ENCODE results near the gene NCAM1.

Gene NCAM1

DNA sequence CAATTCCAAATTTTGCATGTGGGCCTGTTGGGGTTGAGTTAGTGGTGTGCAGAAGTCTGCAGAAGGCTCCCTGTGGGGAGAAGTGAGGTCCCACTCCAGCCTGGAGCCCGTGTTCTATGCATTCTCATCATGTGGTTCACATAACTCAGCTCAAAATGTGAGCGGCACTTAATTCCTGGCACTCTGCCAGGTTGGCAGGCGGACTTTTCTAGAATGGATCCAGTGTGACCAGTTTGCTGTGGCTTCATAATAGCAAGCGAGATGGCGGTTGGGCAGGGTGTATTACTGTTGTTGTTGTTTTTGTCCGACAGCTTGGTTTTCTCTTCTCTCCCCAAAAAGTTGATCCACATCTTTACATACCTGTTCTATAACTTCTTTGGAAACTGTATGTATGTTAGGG, 206.4 kb downstream of the NCAM1 start:
- no peak for DNase-seq (ENCODE audit: low read depth in 2 of 2, low spot score in 1 of 2)

DNA sequence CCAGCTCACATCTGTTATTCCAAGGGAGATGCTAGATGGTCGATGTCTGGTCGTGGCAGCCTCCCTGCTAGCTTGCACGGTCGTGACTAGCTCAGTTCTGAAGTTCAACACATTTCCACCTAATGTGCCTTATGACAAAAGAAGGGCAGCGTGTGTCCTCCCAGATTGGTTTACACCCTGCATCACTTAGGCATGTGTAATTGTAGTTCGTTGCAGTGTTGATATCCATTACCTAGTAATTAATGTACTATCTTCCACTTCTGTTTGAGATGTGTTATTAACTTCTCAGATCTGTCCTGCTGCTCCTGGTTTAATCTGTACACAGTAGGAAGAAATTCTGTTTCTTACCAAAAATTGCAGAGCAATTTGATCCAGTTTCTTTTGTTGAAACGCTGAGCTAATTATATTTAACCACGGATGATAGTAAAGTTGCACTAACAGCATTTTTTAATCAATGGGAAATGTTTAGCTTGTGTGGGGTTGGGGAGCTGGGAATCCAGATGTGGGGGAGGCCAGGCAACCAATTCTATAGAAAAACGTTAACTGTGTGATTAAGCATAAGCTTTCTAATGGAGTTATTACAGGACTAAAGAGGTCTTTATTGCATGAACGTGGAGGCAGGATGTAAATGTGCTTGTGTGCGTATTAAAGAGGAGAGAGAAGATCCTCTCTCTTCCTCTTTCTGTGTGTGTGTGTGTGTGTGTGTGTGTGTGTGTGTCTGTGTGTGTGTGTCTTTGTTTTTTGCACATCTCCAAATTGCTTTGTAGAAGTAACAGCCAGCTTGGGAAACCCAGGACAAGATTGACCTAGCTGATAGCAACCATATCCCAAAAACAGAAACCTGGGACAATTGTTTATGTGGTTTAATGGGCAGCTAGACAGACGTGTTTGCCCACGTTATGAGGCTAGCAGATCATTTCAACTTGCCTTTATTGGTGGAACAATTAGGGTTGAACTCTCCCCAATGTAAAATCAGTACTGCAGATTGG, 207.4 kb downstream of the NCAM1 start:
- DNase-seq (ENCODE audit: low read depth in 2 of 2, low spot score in 1 of 2), result no peak

DNA sequence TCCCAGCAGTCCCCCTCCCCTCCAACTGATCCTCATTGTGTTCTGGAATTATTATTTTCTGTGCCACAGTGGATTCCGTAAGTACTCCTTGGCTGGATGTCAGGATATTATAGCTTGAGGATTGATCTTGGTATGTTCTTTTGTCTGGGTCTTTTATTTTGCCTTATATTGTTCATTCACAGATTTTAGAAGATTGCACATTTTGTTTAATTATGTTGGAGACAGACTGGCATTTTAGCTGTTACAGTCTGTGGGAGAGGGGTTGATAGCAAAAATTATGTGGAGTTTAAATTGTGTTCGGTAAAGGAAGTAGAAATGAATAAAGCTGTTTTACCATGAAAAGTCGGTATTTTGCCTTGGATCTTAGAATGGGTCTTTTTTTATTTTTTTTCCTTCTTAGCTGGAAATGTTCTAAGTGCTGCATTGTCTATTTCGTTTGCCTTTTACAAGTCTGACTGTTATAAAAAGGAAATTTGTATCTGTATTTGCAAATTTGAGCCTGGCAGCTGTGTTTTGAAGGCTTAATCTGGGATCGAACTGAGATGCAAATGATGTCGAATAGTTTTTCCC, 211.2 kb downstream of the NCAM1 start:
- no peak for DNase-seq (ENCODE audit: low read depth in 2 of 2, low spot score in 1 of 2)

DNA sequence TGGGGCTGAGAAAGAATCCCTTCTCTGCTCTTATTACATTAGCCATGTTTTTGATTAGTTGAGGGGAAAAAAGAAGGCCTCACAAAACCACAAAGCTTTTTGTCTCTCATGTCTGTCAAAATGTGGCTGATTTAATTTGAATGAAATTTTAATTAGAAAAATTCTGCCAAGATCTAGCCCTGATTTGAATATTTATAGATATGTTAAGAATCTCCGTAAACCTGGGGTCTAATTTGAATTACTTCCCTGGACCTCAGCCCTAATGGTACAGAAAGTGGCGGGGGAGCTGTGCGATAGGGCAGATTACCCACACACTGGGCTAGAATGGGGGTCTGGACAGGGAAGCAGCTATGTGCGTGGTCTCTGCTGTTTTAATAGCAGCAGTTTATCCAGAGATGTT, 211.9 kb downstream of the NCAM1 start:
- no peak for DNase-seq (ENCODE audit: low read depth in 2 of 2, low spot score in 1 of 2)

DNA sequence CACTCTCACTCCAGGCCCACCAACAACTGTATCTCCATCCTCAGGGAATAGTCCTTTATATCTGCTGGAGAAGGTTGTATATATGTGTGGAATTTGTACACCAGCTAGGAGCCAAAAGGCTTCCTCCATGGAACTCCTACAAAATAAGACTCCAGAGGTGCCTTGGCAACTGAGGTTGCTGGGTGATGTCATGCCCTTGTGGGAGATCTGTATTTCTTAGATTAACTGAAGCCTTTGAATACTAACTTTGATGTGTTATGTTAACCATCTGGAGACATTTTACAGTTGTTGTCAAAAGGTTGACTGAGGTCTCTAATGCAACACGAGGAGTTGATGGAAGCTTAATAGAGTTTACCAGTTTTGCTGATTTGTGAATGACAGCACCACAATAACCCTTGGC, 213.7 kb downstream of the NCAM1 start:
- DNase-seq (ENCODE audit: low read depth in 2 of 2, low spot score in 1 of 2), result no peak

DNA sequence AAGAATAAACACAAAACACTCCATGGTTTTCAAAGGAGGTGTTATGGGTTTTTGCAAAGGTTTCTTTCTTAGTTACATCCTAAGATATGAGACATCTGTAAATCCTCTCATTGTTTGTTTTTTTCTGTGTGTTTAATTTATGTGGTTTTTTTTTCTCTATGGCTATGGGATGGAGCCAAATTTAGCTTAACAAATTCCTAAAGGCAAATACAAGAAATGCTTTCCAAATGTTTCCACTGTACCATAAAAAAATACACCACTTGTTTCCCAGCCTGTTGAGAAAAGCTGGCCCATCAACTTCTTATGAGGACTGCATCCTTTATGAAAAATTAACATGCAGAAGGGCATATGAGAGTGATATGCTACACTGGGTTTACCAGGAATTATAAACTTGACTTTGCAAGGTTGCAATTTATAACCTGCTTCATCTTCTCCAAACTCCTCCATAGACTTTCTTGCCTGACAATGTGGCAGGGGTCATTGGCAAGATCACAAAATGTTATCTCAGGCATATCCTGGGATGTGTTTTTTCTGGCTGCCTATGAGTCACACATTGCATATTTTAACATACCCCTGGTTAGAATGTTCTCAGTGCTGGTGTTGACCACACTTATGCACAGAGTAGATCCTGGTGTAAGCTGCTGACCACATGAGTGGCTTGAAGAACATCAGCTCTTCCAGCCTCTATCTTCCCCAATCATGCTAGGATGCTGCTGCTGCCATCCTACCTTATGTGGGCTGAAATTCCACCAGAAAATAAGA, 215.6 kb downstream of the NCAM1 start:
- DNase-seq (ENCODE audit: low read depth in 2 of 2, low spot score in 1 of 2), result no peak

DNA sequence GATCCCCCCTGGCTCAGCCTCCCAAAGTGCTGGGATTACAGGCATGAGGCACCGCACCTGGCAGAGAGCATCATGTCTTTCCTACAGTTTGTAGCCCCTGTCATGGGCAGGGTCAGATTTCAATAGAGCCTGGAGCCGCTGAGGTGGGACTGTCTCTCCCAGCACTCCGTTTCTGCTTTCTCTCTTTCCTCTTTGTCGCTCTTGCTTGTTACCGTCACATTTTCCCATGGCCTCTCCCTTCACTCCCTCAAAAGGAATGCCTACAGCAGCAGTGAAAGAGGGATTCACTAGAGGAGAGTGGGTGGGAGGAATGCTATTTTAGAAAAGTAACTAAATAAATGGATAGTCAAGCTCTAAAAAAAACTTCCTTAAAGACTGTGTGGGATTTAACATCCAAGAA, 216.5 kb downstream of the NCAM1 start:
- DNase-seq (ENCODE audit: low read depth in 2 of 2, low spot score in 1 of 2), result no peak

DNA sequence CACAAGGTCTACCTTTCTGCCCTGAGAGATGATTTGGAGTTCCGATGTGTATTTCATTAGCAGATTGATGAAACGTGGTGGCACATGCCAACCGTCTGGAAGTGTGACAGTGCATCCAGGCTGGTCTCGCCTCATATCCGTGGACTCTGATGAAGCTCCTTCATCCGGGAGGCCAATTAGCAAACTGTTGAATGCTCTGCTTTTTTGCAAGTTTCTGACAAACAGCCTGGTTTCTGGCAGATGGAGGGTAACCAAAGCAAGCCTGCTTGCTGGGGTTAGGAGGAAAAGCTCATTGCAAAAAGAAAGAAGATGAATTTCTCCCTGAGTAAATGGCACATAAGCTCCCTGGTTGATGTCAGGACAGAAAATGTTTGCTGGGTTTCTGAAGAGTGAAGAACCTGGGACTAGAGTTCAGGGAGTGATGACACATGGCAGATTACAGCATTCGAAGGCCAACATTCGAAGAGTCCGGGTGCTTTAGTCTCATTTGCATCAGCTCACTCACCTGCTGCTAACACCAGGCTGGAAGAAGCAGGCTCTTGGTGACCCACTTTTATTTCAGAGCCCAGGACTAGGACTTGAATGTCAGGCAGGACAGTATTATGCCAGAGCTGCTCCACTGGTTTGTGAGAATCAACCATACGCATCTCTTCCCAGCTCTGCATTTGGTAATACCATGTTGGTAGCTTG, 217.3 kb downstream of the NCAM1 start:
- no peak for DNase-seq (ENCODE audit: low read depth in 2 of 2, low spot score in 1 of 2)

DNA sequence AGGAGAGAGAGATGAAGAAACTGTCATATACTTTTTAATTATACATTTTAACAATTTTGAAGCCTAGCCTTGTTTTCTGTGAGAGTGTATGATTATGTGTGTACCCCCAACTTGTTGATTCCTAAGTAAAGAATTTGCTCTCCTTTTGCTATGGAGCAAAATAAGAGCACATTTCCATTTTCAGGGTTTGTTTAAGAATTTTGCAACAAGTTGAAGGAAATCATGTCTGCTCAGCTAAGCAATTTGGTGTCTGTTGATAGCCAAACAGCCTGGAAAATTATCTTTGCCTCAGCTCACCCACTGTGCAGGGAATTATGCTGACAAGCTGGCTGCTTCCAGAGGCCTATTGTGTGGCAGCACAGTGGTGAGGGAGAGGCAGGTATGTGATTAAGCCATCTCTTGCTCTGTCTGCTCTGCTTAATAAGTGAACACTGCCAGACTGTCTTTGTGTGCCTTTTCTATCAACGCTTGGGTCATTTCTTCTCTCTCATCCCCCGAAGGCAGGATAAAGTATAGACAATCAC, 218.0 kb downstream of the NCAM1 start:
- no peak for DNase-seq (ENCODE audit: low read depth in 2 of 2, low spot score in 1 of 2)

DNA sequence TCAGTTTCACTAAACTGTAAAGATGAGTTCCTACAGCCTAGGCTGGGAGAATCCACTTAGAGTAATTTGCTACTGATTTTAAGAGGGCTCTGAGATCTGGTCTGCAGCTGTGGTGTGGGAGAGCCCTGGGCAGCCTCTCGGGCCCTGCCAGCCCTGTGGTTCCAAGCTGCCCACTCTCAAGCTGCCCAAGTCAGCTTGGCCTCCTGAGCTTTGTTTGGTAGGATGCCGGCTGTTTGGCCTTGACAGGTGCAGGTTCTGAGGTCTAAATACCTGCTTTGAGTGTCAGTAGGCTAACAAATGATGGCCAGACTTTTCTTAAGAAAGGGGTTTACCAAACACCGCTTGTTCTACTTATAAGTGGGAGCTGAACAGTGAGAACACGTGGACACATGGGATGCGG, 219.9 kb downstream of the NCAM1 start:
- no peak for DNase-seq (ENCODE audit: low read depth in 2 of 2, low spot score in 1 of 2)

DNA sequence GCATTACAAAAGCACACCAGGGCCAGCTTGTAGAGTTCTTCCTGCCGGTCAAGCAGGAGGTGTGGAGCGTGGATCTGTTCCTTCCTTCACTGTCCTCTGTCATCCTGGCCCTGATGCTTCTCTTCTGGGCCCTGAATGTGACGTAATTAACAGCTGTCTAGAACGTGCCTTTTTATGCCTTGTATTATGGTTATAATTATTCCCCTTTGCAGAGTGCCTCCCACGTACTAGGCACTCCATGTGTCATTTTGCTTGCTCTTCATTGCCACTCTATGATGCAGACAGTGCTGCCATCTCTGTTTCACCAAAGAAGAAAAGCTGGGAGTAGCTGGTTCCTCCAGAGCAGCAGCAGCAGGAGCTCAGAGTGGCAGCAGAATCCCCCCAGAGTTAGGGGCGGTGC, 221.1 kb downstream of the NCAM1 start:
- DNase-seq (ENCODE audit: low read depth in 2 of 2, low spot score in 1 of 2), result no peak

DNA sequence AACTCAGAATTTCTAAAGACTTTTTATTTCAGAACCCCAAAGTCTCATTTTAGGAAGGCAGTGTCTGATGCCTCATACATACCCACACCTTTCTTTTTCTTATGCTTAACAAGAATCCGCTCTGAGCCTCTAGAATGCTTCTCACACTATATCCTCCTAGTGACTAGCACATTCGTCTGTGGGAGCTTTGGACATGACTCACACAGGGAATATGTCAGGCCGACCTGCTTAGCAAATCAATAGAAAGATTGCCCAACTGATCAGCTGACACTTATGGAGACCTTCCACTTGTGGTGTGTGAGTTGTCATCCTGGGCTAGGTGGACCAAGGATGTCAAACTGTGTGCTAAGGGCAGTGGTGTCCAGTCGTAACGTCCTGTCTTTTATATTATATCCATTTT, 223.3 kb downstream of the NCAM1 start:
- no peak for DNase-seq (ENCODE audit: low read depth in 2 of 2, low spot score in 1 of 2)

DNA sequence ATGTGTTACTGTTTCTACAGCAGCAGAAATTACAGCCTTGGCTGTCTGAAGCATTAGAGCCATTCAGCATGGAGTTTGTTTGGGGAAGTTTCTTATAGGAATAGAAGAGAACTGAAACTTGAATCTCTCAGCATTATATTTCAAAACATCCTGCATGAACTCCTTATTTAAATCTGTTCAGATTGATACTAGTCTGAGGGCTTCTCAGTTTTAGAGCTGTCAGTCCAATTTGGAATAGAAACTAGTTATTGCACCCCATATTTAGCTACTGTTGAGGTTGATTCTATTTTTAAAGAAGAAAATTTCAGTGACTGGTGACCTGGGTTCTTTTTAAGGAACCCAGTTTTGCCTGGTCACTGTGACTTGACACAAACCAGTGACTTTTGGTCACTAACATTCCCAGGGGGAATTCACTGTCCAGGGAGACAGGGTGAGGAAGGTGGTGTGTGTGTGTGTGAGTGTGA, 227.2 kb downstream of the NCAM1 start:
- DNase-seq (ENCODE audit: low read depth in 2 of 2, low spot score in 1 of 2), result no peak

DNA sequence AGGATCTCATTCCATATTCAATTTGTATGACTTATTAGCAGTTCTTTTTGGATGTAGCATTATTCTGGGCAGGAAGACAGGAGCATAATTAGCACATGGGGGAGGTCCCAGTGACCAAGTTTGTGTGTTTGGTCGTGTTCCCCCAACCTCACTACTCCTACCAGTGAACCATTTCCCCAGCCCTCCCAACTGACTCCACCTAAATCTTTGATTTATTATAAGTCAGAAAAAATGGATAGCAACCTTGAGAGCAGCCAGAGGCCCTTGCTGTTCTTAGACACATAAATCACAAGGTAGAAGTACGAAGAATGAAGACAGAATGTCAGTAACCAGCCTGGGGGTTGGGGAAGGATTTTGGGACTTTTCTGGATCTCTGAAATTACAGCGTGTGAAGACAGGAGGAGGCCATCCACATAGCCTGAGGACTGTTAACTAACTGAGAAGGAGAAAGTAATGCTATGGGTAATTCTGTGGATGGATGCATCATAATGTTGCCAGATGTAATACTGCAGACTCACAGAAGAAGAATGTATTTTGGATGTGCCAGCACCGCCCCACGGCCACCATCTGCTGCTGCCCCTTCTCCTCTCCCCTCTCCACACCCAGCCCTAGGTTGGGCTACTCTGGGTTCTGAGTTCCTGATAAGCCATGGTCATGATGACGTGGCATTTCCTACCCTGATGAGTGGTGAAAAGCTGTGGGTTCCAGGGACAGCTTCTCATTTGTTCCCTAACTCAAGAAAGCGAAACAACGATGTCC, 228.9 kb downstream of the NCAM1 start:
- DNase-seq (ENCODE audit: low read depth in 2 of 2, low spot score in 1 of 2), result no peak

DNA sequence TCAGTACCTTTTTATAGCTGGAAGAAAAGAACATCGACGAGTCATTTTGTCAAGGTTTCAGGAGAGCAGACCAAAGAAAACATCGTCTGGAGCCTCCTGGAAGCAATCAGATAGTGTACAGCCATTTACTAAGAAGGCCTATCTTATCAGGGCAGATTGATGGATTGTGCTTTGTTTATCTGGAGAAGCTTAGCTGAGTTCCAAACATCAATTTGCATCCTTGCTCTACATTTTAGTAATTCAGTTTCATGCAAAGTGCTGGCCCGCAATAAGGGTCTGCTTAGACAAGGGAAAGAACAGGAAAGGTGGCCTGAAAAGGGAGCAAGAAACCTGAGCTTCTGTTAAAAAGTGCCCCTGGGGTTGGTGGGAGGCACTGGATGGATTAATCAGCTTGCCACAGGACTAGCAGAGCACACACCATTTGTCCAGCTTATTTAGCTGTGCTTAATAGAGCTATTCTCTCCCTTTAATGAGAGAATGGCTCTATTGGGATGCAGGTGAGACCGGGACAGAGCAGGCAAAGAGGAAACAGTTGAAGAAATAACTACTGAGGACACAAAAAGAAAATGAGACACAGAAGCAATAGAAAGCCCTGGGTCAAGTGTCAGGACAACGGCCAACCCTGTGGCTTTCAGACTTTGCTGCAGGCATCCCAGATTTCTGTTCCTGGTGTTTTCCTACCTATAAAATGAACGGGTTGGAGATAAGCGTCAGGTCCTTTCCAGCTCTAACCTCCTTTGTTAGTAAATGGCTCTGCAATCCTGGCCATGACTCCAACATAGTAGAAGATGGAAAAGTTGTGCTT, 231.1 kb downstream of the NCAM1 start:
- no peak for DNase-seq (ENCODE audit: low read depth in 2 of 2, low spot score in 1 of 2)

DNA sequence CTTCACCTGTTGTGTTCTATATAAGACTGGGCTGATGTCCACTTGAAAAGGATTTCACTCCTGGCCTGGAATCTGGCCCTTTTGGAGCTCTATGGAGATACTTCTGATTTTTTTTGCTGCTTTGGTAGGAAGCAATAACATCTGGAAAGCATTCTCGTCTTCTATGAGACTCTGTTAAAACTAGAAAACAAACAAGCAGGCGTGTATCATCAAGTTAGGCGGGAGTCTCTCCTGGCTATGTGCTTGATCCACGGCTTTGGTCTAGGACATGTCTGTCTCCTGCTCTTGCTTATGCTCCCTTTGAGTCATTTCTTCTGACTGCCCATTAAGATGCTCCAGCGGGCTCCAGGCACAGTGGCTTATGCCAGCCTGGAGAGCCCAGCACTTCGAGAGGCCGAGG, 231.8 kb downstream of the NCAM1 start:
- no peak for DNase-seq (ENCODE audit: low read depth in 2 of 2, low spot score in 1 of 2)

DNA sequence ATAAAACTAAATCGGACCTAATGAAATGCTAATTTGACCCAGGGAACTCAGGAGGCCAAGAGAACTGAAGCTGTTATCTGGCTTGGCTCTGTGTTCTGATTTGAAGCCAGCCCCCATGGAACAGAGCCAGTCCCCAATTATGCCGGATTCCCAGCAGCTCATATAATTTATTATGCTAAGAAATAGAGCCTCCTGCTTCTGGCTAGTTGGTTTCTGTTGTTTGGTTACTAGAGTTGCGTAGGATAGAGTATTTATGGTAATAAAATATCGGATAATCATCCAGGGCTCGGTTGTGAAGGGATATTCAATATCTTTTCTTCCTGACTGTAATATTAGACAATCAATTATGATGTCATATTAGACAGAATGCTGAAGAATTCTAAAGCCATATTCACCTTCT, 232.7 kb downstream of the NCAM1 start:
- no peak for DNase-seq (ENCODE audit: low read depth in 2 of 2, low spot score in 1 of 2)

DNA sequence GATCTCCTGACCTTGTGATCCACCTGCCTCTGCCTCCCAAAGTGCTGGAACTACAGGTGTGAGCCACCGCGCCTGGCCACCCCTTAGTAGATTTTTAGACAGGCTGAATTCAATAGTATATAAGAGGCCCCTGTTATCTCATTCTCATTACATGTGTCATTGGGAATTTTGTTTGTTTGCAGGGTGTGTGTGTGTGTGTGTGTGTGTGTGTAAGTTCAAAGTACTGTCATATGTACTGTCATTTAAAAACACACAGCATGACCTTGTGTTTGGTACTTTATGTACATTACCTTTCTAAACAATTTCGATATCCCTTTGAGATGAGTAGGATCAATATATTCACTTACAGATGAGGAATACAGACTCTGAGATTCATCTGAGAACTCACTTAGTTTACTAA, 234.5 kb downstream of the NCAM1 start:
- DNase-seq (ENCODE audit: low read depth in 2 of 2, low spot score in 1 of 2), result no peak

DNA sequence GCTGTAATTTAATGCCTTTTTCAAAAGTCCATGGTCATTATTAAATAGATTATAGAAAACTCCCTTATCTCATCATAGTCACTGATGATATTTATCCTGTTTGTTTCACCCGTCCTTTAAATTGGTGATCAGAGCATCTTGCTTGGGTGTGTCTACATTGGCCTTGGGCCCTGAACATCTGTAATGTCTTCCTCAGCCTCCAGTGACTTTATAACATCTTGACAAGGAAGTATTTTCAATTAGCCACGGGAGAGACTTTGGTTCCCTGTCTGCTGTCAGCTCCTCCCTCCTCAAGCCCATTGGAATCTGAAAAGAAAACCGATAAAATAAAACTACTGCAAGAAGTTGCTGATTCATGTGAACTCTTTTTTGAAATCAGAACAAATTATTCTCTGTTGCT, 236.2 kb downstream of the NCAM1 start:
- DNase-seq (ENCODE audit: low read depth in 2 of 2, low spot score in 1 of 2), result no peak

Measured in stimulated activated CD8-positive, alpha-beta memory T cell treated with anti-CD3 and anti-CD28 coated beads, Interleukin-4, amount 100 ng/mL, for 4 hours (primary cell).